Measurements from ENCODE around the gene NOX5.

The NOX5 gene

DNA sequence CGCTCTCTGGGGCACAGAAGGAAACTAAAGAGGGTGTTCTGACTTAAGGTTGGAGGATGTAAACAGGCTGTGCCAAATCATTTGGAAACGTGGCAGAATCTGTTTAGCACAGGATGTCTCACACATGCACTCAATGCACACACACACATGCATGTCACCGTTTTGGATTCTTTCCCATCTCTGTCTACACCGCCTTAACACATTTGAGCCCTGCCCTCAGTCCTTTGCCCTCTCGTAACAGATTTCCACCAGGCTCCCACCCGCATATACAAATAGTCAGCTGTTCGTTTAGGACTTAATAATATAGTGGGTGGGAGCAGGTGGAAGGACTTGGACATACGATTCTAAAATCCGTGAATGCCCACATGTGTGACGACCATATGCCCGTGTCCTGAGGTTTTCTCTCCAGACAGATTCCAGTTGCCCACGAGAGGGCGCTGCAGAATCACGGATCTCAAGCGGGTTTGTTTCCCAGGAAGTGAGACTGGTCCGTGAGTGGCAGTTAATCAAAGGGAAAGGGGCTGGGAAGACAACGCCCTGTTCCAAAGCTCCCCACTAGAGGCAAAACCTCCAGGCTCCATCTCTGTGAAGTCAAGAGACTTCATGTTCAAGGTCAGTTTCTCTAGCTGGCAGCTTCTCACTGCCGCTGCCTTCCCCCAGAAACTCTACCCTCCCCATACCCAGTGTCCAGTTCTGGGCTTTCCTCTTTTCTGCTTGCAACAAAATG lies 44.5 kb downstream of the NOX5 start:
- TF ChIP-seq CTCF (IDR thresholded peaks at IDR 0.05; ENCODE audit: low read depth, low read length): peak; percentile 81

GRCh38 chr15:69059557-69059943 lies 45.1 kb downstream of the NOX5 start:
- TF ChIP-seq CTCF (IDR thresholded peaks at IDR 0.05; ENCODE audit: low read depth, low read length): no peak
- no peak for DNase-seq (ENCODE audit: extremely low read depth, low read depth)

More for the DNA sequence above, 44.5 kb downstream of the NOX5 start:
- DNase-seq (ENCODE audit: extremely low read depth, low read depth): peak; percentile 67

- DNase-seq (ENCODE audit: extremely low read depth, low read depth): no peak
- no peak for TF ChIP-seq CTCF (IDR thresholded peaks at IDR 0.05; ENCODE audit: low read depth, low read length)
These were observed 45.6 kb downstream of the NOX5 start for GRCh38 chr15:69060041-69060481.

- DNase-seq (ENCODE audit: extremely low read depth, low read depth): no peak
- TF ChIP-seq CTCF (IDR thresholded peaks at IDR 0.05; ENCODE audit: low read depth, low read length): no peak
These were observed 46.2 kb downstream of the NOX5 start for GRCh38 chr15:69060744-69061143.

DNA sequence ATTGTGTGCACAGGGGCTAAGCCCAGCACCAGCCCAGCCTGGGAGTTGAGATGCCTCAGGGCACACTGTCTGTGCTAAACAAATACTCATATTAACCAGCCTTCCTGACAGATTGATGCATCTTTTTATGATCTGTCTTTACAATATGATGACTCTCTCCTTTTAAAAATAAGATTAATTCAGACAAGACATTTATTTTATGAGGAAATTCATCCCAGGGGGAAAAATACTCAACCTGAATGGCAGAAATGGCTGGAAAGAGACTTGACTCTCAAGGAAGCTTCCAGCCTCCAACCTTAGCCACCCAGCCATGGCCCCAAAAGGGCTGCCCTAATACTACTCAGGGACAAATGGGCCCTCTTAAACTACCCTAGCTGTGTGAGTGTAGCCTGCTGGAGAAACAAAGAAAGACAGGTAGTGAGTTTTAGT lies 46.9 kb downstream of the NOX5 start:
- no peak for TF ChIP-seq CTCF (IDR thresholded peaks at IDR 0.05; ENCODE audit: low read depth, low read length)
- DNase-seq (ENCODE audit: extremely low read depth, low read depth): no peak

- TF ChIP-seq CTCF (IDR thresholded peaks at IDR 0.05; ENCODE audit: low read depth, low read length): no peak
These were observed 50.2 kb downstream of the NOX5 start for GRCh38 chr15:69064649-69065048.

DNA sequence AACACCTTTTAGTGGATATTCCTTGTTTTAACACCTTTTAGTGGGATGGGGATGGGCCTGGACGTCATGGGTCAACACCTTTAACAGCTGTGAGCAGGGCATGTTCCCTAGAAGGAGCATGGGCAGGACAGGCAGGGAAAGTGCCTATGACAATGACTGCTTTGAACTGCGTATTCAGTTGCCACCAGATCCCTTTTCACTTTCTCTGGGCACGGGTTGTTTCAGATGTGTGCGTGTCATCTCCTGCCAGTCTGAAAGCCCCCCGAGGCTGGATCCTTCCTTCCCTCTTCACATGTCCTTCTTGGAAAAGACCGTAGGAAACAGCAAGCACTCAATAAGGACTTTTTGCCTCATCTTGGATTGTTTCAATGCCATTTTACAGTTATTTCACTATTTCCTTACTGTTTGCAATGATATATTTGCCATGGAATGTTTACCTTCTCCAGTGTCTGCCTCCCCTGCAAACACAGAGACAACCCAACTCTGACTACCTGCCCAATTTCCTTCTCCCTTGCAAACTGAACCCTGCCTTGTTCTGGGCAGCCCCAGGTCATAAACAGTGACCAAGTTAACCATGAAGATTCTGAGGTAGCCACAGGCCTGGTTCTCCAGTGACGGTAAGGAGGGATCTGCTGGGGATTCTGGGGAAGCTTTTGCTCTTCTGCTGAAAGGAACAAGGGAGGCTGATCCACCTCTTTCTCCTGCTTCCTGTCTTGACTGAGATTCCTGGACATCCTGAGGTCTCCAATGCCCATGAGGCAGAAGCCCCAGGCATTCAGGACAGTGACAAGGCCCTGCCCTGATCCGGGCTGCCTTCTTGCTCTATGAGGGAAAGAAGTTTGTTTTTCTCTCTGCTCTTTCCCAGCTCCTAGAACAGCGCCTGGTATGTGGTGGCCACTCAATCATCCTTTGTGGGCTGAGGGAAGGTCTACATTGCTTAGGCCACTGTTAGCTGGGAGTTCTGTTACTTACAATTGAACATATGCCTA lies 51.8 kb downstream of the NOX5 start:
- no peak for DNase-seq (ENCODE audit: extremely low read depth, low read depth)
- no peak for TF ChIP-seq CTCF (IDR thresholded peaks at IDR 0.05; ENCODE audit: low read depth, low read length)

More at GRCh38 chr15:69064649-69065048, 50.2 kb downstream of the NOX5 start:
- DNase-seq (ENCODE audit: extremely low read depth, low read depth): no peak

Measured in AG09319 (cell line).